Effector CD8-positive, alpha-beta T cell (primary cell): ENCODE data around the gene MYL7.
"Not testable (repeated sequence)": the region's sequence is repeated elsewhere in the genome, so short reads cannot be mapped to it uniquely, and the experiment has no call there.

Experiments
- DNase-seq: peaks from one replicate; lab custom pipeline; 2025; lab: John Stamatoyannopoulos, UW
- total RNA-seq, 4 experiments: gene quantifications; one replicate each; lab custom pipeline; 2026; lab: John Stamatoyannopoulos, UW

Gene MYL7
- 0 reads per million in 4 experiments for total RNA-seq

GRCh38 chr7:44141221-44141850 is at the start of gene MYL7:
MYL7 (minus strand) TSS chr7:44141332; CDS start chr7:44141305, 27 bp downstream.
- DNase-seq = no peak

GRCh38 chr7:44189993-44190872 is 49.1 kb upstream of the MYL7 start:
- DNase-seq = no peak

GRCh38 chr7:44189286-44189992 is 48.3 kb upstream of the MYL7 start, which contains the start of gene GCK:
GCK (minus strand) TSS chr7:44189439; CDS start chr7:44188953, 486 bp downstream.
- DNase-seq = no peak

- no peak for DNase-seq
Measured at GRCh38 chr7:44188480-44189225, 47.5 kb upstream of the MYL7 start.

GRCh38 chr7:44187636-44188416 is 46.7 kb upstream of the MYL7 start:
- no peak for DNase-seq

- DNase-seq = no peak
Measured at GRCh38 chr7:44186736-44187135, 45.6 kb upstream of the MYL7 start.

GRCh38 chr7:44185729-44186128 is 44.6 kb upstream of the MYL7 start:
- no peak for DNase-seq

- no peak for DNase-seq
Measured at GRCh38 chr7:44184873-44185446, 43.8 kb upstream of the MYL7 start.

GRCh38 chr7:44184206-44184872 is 43.2 kb upstream of the MYL7 start:
- no peak for DNase-seq

GRCh38 chr7:44183386-44183785 is 42.3 kb upstream of the MYL7 start:
- no peak for DNase-seq

GRCh38 chr7:44182827-44183226 is 41.7 kb upstream of the MYL7 start:
- DNase-seq = no peak

- DNase-seq = no peak
Measured at GRCh38 chr7:44180631-44181030, 39.5 kb upstream of the MYL7 start.

GRCh38 chr7:44177570-44178131 is 36.5 kb upstream of the MYL7 start:
- DNase-seq = no peak

- no peak for DNase-seq
Measured at GRCh38 chr7:44176486-44176885, 35.4 kb upstream of the MYL7 start.

- no peak for DNase-seq
Measured at GRCh38 chr7:44175730-44176129, 34.6 kb upstream of the MYL7 start.

- DNase-seq = not testable (repeated sequence)
Measured at GRCh38 chr7:44174694-44174948, 33.5 kb upstream of the MYL7 start.

GRCh38 chr7:44173911-44174693 is 33.0 kb upstream of the MYL7 start:
- DNase-seq = no peak

GRCh38 chr7:44172803-44173424 is 31.8 kb upstream of the MYL7 start:
- DNase-seq = no peak

- no peak for DNase-seq
Measured at GRCh38 chr7:44172352-44172751, 31.2 kb upstream of the MYL7 start.
